Neural crest cell (in vitro differentiated cells): ENCODE measurements around the gene MAGI2. TPM values are rescaled to one million over a fixed set of nuclear protein-coding genes. Genes with fewer than 3 reads are reported as not detected.

Source experiments
- DNase-seq: peaks from one replicate; pipeline ENCODE4 v3.0.0; 2021; ENCODE audit warnings: low read depth, mixed read lengths, low spot score
- H3K27ac Mint-ChIP-seq: one replicate; pipeline ENCODE4 v1.8.0; 2021; ENCODE audit warnings: mild to moderate bottlenecking, mixed read lengths; ENCODE audit not compliant: unreplicated experiment
- H3K27me3 Mint-ChIP-seq: 2 replicates; pipeline ENCODE4 v1.8.0; 2021; ENCODE audit warnings: low read depth, mild to moderate bottlenecking, mixed read lengths
- H3K36me3 Mint-ChIP-seq: 2 replicates; pipeline ENCODE4 v1.8.0; 2021; ENCODE audit warnings: low read depth, mild to moderate bottlenecking, mixed read lengths
- H3K4me1 Mint-ChIP-seq: 2 replicates; pipeline ENCODE4 v1.8.0; 2021; ENCODE audit warnings: mixed read lengths
- H3K4me3 Mint-ChIP-seq: one replicate; pipeline ENCODE4 v1.8.0; 2021; ENCODE audit warnings: mild to moderate bottlenecking, mixed read lengths
- H3K9me3 Mint-ChIP-seq: 2 replicates; pipeline ENCODE4 v1.8.0; 2021; ENCODE audit warnings: mixed read lengths
- total RNA-seq: library from RNA; stranded (reverse); gene quantifications from 2 replicates; pipeline ENCODE4 v1.2.1, GENCODE V29; 2021
- TF ChIP-seq, protein P1 (sequence below): fragments of 200-600 bp; sonication (generic); conservative IDR thresholded peaks from 2 replicates; pipeline ENCODE4 v1.5.0; 2021; ENCODE audit warnings: antibody characterized with exemption, mild to moderate bottlenecking

Gene MAGI2
- total RNA-seq, 1 donor from 2014 or later = 10.0 TPM

DNA sequence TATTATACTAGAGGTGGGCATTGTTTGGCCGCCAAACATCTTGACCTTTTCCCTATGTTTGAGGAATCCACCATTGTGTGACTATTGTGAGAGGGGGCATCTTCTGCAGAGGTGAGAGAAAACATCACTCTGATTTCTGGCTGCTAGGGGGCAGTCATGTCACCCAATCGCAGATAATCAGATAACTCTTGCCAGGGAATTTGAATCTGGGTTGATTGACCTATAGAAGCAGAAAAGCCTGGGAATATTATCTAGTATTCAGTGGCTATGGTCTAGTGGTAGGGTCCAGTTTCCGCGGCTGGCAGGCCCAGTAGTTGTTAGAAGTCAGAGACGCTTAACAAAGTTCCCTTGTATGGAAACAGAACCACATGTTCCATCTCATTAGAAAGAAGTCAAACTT is 846.4 kb downstream of the MAGI2 start:
- peaks cover 9% of the 10 kb centered on the region for H3K4me1 Mint-ChIP-seq
- no peaks in the 10 kb centered on the region for H3K27me3 Mint-ChIP-seq
- H3K27ac Mint-ChIP-seq = no peak overlapping the region
- no peaks in the 10 kb centered on the region for H3K36me3 Mint-ChIP-seq
- H3K4me3 Mint-ChIP-seq = no peak overlapping the region
- DNase-seq = no peak
- H3K9me3 Mint-ChIP-seq = peaks cover 7% of the 10 kb centered on the region
- TF ChIP-seq, protein P1, sequence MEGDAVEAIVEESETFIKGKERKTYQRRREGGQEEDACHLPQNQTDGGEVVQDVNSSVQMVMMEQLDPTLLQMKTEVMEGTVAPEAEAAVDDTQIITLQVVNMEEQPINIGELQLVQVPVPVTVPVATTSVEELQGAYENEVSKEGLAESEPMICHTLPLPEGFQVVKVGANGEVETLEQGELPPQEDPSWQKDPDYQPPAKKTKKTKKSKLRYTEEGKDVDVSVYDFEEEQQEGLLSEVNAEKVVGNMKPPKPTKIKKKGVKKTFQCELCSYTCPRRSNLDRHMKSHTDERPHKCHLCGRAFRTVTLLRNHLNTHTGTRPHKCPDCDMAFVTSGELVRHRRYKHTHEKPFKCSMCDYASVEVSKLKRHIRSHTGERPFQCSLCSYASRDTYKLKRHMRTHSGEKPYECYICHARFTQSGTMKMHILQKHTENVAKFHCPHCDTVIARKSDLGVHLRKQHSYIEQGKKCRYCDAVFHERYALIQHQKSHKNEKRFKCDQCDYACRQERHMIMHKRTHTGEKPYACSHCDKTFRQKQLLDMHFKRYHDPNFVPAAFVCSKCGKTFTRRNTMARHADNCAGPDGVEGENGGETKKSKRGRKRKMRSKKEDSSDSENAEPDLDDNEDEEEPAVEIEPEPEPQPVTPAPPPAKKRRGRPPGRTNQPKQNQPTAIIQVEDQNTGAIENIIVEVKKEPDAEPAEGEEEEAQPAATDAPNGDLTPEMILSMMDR = peak; percentile 33

DNA sequence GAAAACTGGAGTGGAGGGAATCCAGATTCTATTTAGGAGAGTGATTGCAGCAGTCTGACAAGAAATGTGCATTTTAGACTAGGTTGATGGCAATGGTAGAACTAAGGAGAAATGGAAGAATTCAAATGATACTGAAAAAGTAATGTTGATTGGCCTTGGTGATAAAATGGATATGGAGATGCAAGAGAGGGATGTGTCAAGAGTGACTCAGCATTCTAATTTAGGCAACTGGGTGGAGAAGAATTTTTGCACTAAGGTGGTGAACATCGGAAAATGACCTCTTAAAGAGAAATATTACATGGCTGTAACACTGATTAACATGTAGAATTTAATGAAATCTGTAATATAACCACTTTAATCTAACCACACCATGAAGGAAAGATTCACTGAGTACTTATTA is 848.3 kb downstream of the MAGI2 start:
- TF ChIP-seq, protein P1 = no peak
- Mint-ChIP-seq H3K27ac (no peak overlapping the region), H3K27me3 (no peaks in the 10 kb centered on the region), H3K36me3 (no peaks in the 10 kb centered on the region), H3K4me3 (no peak overlapping the region), H3K4me1 (peaks cover 9% of the 10 kb centered on the region), H3K9me3 (peaks cover 7% of the 10 kb centered on the region)
- no peak for DNase-seq

DNA sequence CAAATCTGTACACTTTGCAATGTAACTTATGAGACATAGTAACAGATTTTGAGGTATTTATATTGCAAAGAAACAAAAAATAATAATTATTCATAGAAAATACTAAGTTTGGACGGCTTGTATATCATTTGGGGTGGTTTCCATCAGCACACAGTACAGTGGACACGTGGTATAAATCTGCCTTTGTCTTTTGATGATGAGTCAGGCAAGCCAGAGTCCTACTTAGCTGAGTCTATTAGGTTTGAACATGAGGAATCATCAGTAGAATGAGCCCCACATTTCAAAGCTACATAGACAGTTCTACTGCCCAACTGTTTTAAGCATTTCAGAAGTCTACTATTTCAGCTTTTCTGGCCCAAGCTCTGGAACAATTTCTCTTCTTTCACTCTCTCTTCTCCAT is 851.7 kb downstream of the MAGI2 start:
- H3K27ac Mint-ChIP-seq = no peak overlapping the region
- DNase-seq = no peak
- no peaks in the 10 kb centered on the region for H3K36me3 Mint-ChIP-seq

DNA sequence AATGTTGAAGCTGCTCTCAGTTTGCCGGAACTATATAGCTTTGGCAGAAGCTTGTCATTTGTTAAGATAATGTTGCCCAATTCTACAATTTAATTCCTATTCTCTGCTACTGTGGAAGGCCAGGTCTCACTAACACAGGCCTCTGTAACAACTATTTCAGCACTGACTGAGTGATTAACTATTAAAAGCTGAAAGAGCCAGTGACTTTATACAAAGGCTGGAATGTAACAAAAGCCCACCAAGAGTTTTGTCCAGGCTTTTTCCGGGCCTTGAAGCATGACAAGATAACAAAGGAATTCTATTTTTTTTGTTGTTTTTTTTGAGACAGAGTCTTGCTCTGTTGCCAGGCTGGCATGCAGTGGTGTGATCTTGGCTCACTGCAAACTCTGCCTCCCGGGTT is 859.3 kb downstream of the MAGI2 start:
- peaks cover 20% of the 10 kb centered on the region for H3K4me1 Mint-ChIP-seq
- H3K27ac Mint-ChIP-seq = no peak overlapping the region
- peaks cover 3% of the 10 kb centered on the region for H3K9me3 Mint-ChIP-seq
- H3K4me3 Mint-ChIP-seq = no peak overlapping the region
- TF ChIP-seq, protein P1 = no peak
- H3K36me3 Mint-ChIP-seq = peaks cover 3% of the 10 kb centered on the region
- no peaks in the 10 kb centered on the region for H3K27me3 Mint-ChIP-seq
- no peak for DNase-seq

More for the DNA sequence above, 851.7 kb downstream of the MAGI2 start:
- H3K27me3 Mint-ChIP-seq = no peaks in the 10 kb centered on the region
- no peaks in the 10 kb centered on the region for H3K9me3 Mint-ChIP-seq
- peaks cover 5% of the 10 kb centered on the region for H3K4me1 Mint-ChIP-seq
- H3K4me3 Mint-ChIP-seq = no peak overlapping the region
- TF ChIP-seq, protein P1 = no peak

DNA sequence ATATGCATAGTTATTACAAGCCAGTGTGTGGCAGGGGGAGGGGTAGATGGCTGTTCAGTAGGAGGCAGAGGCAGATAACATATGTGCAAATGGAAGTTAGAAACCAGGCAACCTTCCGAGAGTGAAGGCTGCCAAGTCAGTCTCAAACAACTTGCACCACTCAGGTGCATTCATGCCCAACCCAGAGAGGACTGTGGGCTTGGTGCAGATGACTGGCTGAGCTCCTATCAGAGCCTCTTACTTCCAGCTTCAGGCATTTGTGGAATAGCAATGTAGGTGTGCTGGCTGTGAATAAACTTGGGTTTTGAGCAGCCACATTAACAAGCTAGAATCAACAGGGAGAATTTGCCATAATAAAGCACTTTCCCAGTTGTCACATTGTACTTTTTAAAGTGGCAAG is 865.1 kb downstream of the MAGI2 start:
- Mint-ChIP-seq H3K27me3 (no peaks in the 10 kb centered on the region), H3K4me1 (peaks cover 12% of the 10 kb centered on the region), H3K27ac (no peak overlapping the region), H3K9me3 (peaks cover 3% of the 10 kb centered on the region), H3K4me3 (no peak overlapping the region), H3K36me3 (peaks cover 3% of the 10 kb centered on the region)
- TF ChIP-seq, protein P1 = no peak
- DNase-seq = no peak
